GM19438 (cell line): ENCODE measurements around the gene HSF4.
A peak's percentile ranks its signal among the peaks of the same experiment; 100 is the strongest.

Source experiments
- ATAC-seq: cut with Tn5 transposase; IDR thresholded peaks from one replicate; pipeline ENCODE4 v1.9.1; 2021; ENCODE audit warnings: low read depth; ENCODE audit not compliant: unreplicated experiment

HSF4 gene

GRCh38 chr16:67150047-67150832 lies 14.3 kb upstream of the HSF4 start:
- peak; percentile 44 for ATAC-seq

- ATAC-seq: peak; percentile 68
Measured at GRCh38 chr16:67150833-67151396, 13.6 kb upstream of the HSF4 start, which contains the start of gene B3GNT9. TSS of gene B3GNT9 (minus strand) at chr16:67150998. CDS start at chr16:67150485, 513 bp downstream.

GRCh38 chr16:67151431-67152097 lies 13.0 kb upstream of the HSF4 start:
- no peak for ATAC-seq

- no peak for ATAC-seq
Measured at GRCh38 chr16:67154578-67155294, 9.8 kb upstream of the HSF4 start.

GRCh38 chr16:67155295-67156142 lies 9.0 kb upstream of the HSF4 start:
- no peak for ATAC-seq

GRCh38 chr16:67156143-67156844 lies 8.3 kb upstream of the HSF4 start:
- ATAC-seq: no peak

- ATAC-seq: no peak
Measured at GRCh38 chr16:67157106-67157748, 7.3 kb upstream of the HSF4 start.

- ATAC-seq: no peak
Measured at GRCh38 chr16:67157892-67158635, 6.5 kb upstream of the HSF4 start.

- peak; percentile 38 for ATAC-seq
Measured at GRCh38 chr16:67158637-67159600, 5.6 kb upstream of the HSF4 start.

- no peak for ATAC-seq
Measured at GRCh38 chr16:67161595-67162058, 2.9 kb upstream of the HSF4 start.

- no peak for ATAC-seq
Measured at GRCh38 chr16:67162506-67163163, 1.9 kb upstream of the HSF4 start.

- no peak for ATAC-seq
Measured at GRCh38 chr16:67163164-67163998, 1.2 kb upstream of the HSF4 start.

GRCh38 chr16:67163999-67164558 lies 466 bp upstream of the HSF4 start:
- ATAC-seq: no peak

- no peak for ATAC-seq
Measured at GRCh38 chr16:67165121-67166078, 855 bp downstream of the HSF4 start.
